PC-9 (cell line): ENCODE results near the gene PPIL1. TPM values are rescaled to one million over a fixed set of nuclear protein-coding genes. Genes with fewer than 3 reads are reported as not detected.
A peak's percentile ranks its signal among the peaks of the same experiment; 100 is the strongest.

ENCODE experiments used
- BruUV-seq: library from RNA; stranded (reverse); fragments of 400-500 nt; replicated peaks from 2 replicates; lab custom pipeline; 2021; lab: Mats Ljungman, UMichigan
- CTCF ChIA-PET: fragments of 300-600 bp; sonication (Branson Sonifier 250); formaldehyde crosslinking; loops from one replicate; lab custom pipeline; 2022; ENCODE audit warnings: antibody characterized with exemption; lab: Charles Lee
- POLR2A ChIA-PET: fragments of 300-600 bp; sonication (Branson Sonifier 250); formaldehyde crosslinking; loops from one replicate; lab custom pipeline; 2022; ENCODE audit warnings: antibody characterized with exemption; ENCODE audit not compliant: unreplicated experiment; lab: Charles Lee
- DNase-seq, 2 experiments: peaks; one replicate each; pipeline versions ENCODE4 v3.0.0 to v3.0.0-alpha.2; 2015 to 2022; ENCODE audit warnings: mixed read lengths in 1 of 2
- H2AFZ ChIP-seq: fragments of 200-600 bp; sonication (generic); 2 replicates; pipeline ENCODE4 v1.8.1; 2017; ENCODE audit warnings: antibody characterized with exemption
- H3F3A ChIP-seq: fragments of 200-600 bp; sonication (generic); 2 replicates; pipeline ENCODE4 v1.8.1; 2017; ENCODE audit warnings: antibody characterized with exemption, mild to moderate bottlenecking, low read depth; ENCODE audit not compliant: insufficient read depth
- H3K27ac ChIP-seq: fragments of 200-600 bp; sonication (generic); 2 replicates; pipeline ENCODE4 v1.6.1; 2016; ENCODE audit warnings: mixed run types
- H3K27me3 ChIP-seq: fragments of 200-600 bp; sonication (generic); 2 replicates; pipeline ENCODE4 v1.6.1; 2016; ENCODE audit warnings: low read depth, mixed run types; ENCODE audit not compliant: insufficient read depth
- H3K36me3 ChIP-seq: fragments of 200-600 bp; sonication (generic); 2 replicates; pipeline ENCODE4 v1.6.1; 2016; ENCODE audit warnings: low read depth, mixed run types
- H3K4me1 ChIP-seq: fragments of 200-600 bp; sonication (generic); replicated peaks from 2 replicates; pipeline ENCODE4 v1.6.1; 2016; ENCODE audit warnings: mixed run types; ENCODE audit not compliant: insufficient read depth
- H3K4me2 ChIP-seq: fragments of 200-600 bp; sonication (generic); 2 replicates; pipeline ENCODE4 v1.6.1; 2017; ENCODE audit warnings: mixed run types
- H3K4me3 ChIP-seq: fragments of 200-600 bp; sonication (generic); 2 replicates; pipeline ENCODE4 v1.6.1; 2016; ENCODE audit warnings: mixed run types
- H3K79me2 ChIP-seq: fragments of 200-600 bp; sonication (generic); 2 replicates; pipeline ENCODE4 v1.6.1; 2017; ENCODE audit warnings: low read depth, mixed run types
- H3K9me2 ChIP-seq: fragments of 200-600 bp; sonication (generic); 2 replicates; pipeline ENCODE4 v1.8.1; 2017; ENCODE audit warnings: mild to moderate bottlenecking; ENCODE audit not compliant: insufficient read depth
- H3K9me3 ChIP-seq: fragments of 200-600 bp; sonication (generic); 2 replicates; pipeline ENCODE4 v1.8.1; 2016; ENCODE audit warnings: low read depth; ENCODE audit not compliant: insufficient read depth
- H4K20me1 ChIP-seq: fragments of 200-600 bp; sonication (generic); 2 replicates; pipeline ENCODE4 v1.8.1; 2017; ENCODE audit not compliant: insufficient read depth
- EZH2 ChIP-seq: fragments of 200-600 bp; sonication (generic); IDR thresholded peaks from 2 replicates; pipeline ENCODE4 v1.8.0; 2017; ENCODE audit warnings: antibody characterized with exemption, low read depth
- intact Hi-C: fragments of 100-400 bp; cut with micrococcal nuclease; formaldehyde crosslinking; loops from one replicate; pipeline ENCODE4 v1.10.0; 2022; ENCODE audit not compliant: unreplicated experiment
- total RNA-seq: library from RNA; stranded (reverse); gene quantifications from 2 replicates; pipeline ENCODE4 v1.2.3, GENCODE V29; 2021
- TF ChIP-seq, protein P1 (sequence below): fragments of 200-600 bp; sonication (generic); conservative IDR thresholded peaks from 2 replicates; pipeline ENCODE4 v1.6.1; 2017; ENCODE audit warnings: mixed run types, antibody characterized with exemption, mild to moderate bottlenecking, moderate library complexity

The PPIL1 gene
- total RNA-seq, 1 experiment from 2014 or later: 28.4 TPM

DNA sequence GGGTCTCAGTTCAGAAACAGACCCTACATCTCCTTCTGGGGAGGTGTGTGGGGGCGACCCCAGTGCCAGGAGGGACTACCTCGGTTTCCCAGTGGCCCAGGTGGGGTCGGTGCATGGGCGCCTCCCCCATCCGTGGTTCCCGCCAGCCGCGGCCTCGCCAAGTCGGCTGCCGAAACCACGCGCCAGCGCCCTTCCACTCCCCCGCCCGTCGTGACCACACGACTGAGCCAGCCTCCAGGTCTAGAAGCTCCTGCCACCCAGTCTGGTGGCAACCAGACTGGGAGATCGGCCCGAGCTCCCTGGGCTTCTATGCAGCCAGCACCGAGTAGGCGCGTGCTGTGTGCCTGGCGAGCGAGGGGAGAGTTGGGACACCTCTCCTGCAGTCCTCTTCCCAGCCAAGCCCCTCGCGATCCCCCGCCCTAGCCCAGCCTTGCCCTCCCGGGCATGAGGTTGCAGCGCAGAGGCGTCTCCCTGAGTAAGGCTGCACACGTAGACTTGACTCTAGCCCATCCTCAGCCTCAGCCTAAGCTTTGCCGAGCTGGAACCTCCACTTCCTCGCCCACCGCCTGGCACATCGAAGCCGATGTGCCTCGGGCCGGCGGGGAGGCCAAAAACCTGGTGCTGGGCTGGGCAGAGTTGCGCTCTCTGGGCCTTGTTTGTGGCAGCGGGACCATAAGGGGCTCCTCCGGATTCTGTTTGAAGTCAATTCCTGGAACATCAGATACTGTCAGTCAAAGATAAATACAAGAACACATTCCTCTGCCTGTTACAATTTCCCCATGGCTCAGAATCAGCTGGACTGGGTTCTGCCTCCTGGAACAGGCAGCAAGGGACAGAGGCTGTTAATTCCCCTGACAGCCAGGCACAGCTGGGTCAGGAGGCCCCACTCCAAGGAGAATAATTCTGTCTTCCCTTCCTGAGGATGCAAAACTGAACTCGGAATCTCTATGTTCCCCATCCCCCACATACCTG, 33.9 kb downstream of the PPIL1 start:
- H3K27me3 ChIP-seq: peaks cover 14% of the 10 kb centered on the region
- intact Hi-C loops: no loop called here
- POLR2A ChIA-PET: interaction anchor here (0.6 kb wide), 1 partner anchor 87 kb away, joined by 3 read pairs; no protein-coding TSS in a partner anchor

DNA sequence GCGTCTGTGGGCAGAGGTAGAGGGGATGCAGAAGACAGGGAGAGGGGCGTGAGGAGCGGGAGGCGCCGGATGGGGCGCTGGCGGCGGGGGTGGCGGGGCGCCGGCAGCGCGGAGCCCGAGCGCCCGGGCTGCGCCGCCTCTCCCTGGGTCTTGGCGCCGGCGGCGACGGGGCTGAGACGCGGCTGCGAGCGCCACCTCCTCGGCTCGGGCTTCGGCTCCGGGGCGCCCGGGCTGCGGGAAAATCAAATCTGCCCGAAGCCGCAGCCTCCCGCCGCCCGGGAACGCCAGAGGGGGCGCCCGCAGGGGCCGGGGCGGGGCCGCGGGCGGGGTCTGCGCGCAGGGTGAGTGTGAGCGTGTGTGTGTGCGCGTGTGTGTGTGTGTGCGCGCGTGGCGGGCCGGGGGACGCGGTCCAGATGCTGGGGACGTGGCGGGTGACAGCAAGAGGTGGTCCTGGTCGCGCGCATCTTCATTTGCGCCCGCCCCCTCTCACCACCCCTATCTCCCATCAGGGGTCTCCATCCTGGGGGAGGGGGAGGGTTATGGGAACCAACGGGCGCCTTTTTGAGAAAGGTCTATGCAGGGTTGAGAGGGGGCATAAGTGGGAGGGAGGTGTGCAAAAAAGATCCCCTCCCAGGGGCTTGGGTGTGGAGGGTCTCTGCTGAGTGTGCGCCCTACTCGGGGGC, 34.7 kb downstream of the PPIL1 start:
- Histone ChIP-seq H3K27me3 (peaks cover 14% of the 10 kb centered on the region), H2AFZ (no peak overlapping the region), H3K4me3 (peak overlapping the region; percentile 33; the same call in 1 of the 2 replicates), H3K9me2 (no peaks in the 10 kb centered on the region), H3K36me3 (no peaks in the 10 kb centered on the region), H3F3A (0 out of 2 replicates have a peak, but pooled peaks cover 8% of the 10 kb centered on the region), H4K20me1 (no peaks in the 10 kb centered on the region), H3K27ac (no peak overlapping the region), H3K4me2 (peak overlapping the region; percentile 34; the same call in 1 of the 2 replicates), H3K9me3 (no peaks in the 10 kb centered on the region), H3K4me1 (no peaks in the 10 kb centered on the region), H3K79me2 (no peaks in the 10 kb centered on the region)
- CTCF ChIA-PET: no interaction called here
- POLR2A ChIA-PET: no interaction called here
- no peak for TF ChIP-seq EZH2
- TF ChIP-seq, protein P1, sequence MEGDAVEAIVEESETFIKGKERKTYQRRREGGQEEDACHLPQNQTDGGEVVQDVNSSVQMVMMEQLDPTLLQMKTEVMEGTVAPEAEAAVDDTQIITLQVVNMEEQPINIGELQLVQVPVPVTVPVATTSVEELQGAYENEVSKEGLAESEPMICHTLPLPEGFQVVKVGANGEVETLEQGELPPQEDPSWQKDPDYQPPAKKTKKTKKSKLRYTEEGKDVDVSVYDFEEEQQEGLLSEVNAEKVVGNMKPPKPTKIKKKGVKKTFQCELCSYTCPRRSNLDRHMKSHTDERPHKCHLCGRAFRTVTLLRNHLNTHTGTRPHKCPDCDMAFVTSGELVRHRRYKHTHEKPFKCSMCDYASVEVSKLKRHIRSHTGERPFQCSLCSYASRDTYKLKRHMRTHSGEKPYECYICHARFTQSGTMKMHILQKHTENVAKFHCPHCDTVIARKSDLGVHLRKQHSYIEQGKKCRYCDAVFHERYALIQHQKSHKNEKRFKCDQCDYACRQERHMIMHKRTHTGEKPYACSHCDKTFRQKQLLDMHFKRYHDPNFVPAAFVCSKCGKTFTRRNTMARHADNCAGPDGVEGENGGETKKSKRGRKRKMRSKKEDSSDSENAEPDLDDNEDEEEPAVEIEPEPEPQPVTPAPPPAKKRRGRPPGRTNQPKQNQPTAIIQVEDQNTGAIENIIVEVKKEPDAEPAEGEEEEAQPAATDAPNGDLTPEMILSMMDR: no peak; the same call in 1 of the 2 replicates
- DNase-seq: peak in 1 of 2 experiments; percentile 31
- intact Hi-C loops: no loop called here
- no TSS peak for BruUV-seq

More for the DNA sequence above, 33.9 kb downstream of the PPIL1 start:
- no TSS peak for BruUV-seq
- DNase-seq: no peak
- Histone ChIP-seq H3F3A (0 out of 2 replicates have a peak, but pooled peaks cover 8% of the 10 kb centered on the region), H3K4me3 (no peak overlapping the region; the same call in 1 of the 2 replicates), H3K9me2 (no peaks in the 10 kb centered on the region), H3K79me2 (no peaks in the 10 kb centered on the region), H3K36me3 (no peaks in the 10 kb centered on the region), H2AFZ (no peak overlapping the region), H3K9me3 (no peaks in the 10 kb centered on the region), H3K4me1 (no peaks in the 10 kb centered on the region), H3K27ac (no peak overlapping the region), H3K4me2 (no peak overlapping the region), H4K20me1 (no peaks in the 10 kb centered on the region)
- CTCF ChIA-PET: no interaction called here
- TF ChIP-seq EZH2: no peak
- TF ChIP-seq, protein P1: no peak
